HL-60 (cell line): ENCODE results near the gene TP73.
A peak's percentile ranks its signal among the peaks of the same experiment; 100 is the strongest.
"Not testable (repeated sequence)": the region's sequence is repeated elsewhere in the genome, so short reads cannot be mapped to it uniquely, and the experiment has no call there.

Experiments used
- CTCF ChIP-seq: IDR thresholded peaks from one replicate; pipeline ENCODE4 v1.5.1; 2011; ENCODE audit warnings: low read length, control low read depth, inconsistent platforms; ENCODE audit not compliant: insufficient read depth
- GABPA ChIP-seq: IDR thresholded peaks from 2 replicates; pipeline ENCODE4 v1.6.1; 2012; ENCODE audit warnings: low read depth
- POLR2AphosphoS5 ChIP-seq: IDR thresholded peaks from 2 replicates; pipeline ENCODE4 v1.6.1; 2012; ENCODE audit warnings: low read depth
- REST ChIP-seq: IDR thresholded peaks from 2 replicates; pipeline ENCODE4 v1.6.1; 2012; ENCODE audit warnings: low read depth; ENCODE audit not compliant: insufficient replicate concordance
- SPI1 ChIP-seq: IDR thresholded peaks from 2 replicates; pipeline ENCODE4 v1.6.1; 2012; ENCODE audit warnings: low read depth, mild to moderate bottlenecking, borderline replicate concordance

GRCh38 chr1:3724416-3725030 is 72.2 kb downstream of the TP73 start:
- peak; percentile 94 for TF ChIP-seq CTCF
- not testable (repeated sequence) for TF ChIP-seq SPI1, GABPA, REST, POLR2AphosphoS5
